Lung (tissue), 12 donors: ENCODE data around the gene TAAR2. TPM values are rescaled to one million over a fixed set of nuclear protein-coding genes. Genes with fewer than 3 reads are reported as not detected.

ENCODE experiments used
- ATAC-seq: fragments of 200-7000 bp; cut with Tn5 transposase; one replicate; pipeline ENCODE4 v1.9.1; 2020; ENCODE audit warnings: moderate number of reproducible peaks; ENCODE audit not compliant: insufficient read depth, low FRiP score
- DNase-seq, 3 donors: peaks; one replicate each; pipeline ENCODE4 v3.0.0-alpha.2; 2013 to 2017
- H3K27ac ChIP-seq, 2 donors: one replicate each; pipeline ENCODE4 v1.5.1; 2013; ENCODE audit warnings: mild to moderate bottlenecking in 2 of 2, moderate library complexity in 2 of 2, control low read depth in 1 of 2, inconsistent platforms in 1 of 2, low read depth in 1 of 2, low read length in 1 of 2
- H3K27me3 ChIP-seq, 3 donors: one replicate each; pipeline ENCODE4 v1.5.1; 2013; ENCODE audit warnings: low read length in 2 of 3; ENCODE audit not compliant: control insufficient read depth in 3 of 3, insufficient read depth in 3 of 3
- H3K36me3 ChIP-seq, 4 donors: one replicate each; pipeline ENCODE4 v1.5.1; 2013; ENCODE audit warnings: low read length in 4 of 4, mild to moderate bottlenecking in 1 of 4, moderate library complexity in 1 of 4; ENCODE audit not compliant: control insufficient read depth in 4 of 4, insufficient read depth in 4 of 4
- H3K4me1 ChIP-seq, 5 donors: one replicate each; pipeline ENCODE4 v1.5.1; 2013; ENCODE audit warnings: low read length in 5 of 5, mild to moderate bottlenecking in 2 of 5, moderate library complexity in 1 of 5; ENCODE audit not compliant: control insufficient read depth in 5 of 5, insufficient read depth in 5 of 5
- H3K4me3 ChIP-seq: one replicate; pipeline ENCODE4 v1.5.1; 2013; ENCODE audit warnings: mild to moderate bottlenecking, control low read depth, moderate library complexity
- H3K9ac ChIP-seq, 2 donors: one replicate each; pipeline ENCODE4 v1.5.1; 2013; ENCODE audit warnings: low read length in 2 of 2, control low read depth in 1 of 2; ENCODE audit not compliant: insufficient read depth in 1 of 2
- H3K9me3 ChIP-seq, 4 donors: one replicate each; pipeline ENCODE4 v1.5.1; 2013; ENCODE audit warnings: low read length in 3 of 4, mild to moderate bottlenecking in 1 of 4, moderate library complexity in 1 of 4; ENCODE audit not compliant: control insufficient read depth in 4 of 4, insufficient read depth in 3 of 4
- CTCF ChIP-seq: IDR thresholded peaks from 2 replicates; pipeline ENCODE4 v1.5.1; 2012; ENCODE audit warnings: mild to moderate bottlenecking; ENCODE audit errors: control extremely low read depth, extremely low read depth
- WGBS, 2 donors: extraction: QIAGEN DNeasy Blood & Tissue Kit; methylation state at CpG; one replicate each; pipeline ENCODE4 v1.1.7; 2013; 5-methylcytosine and 5-hydroxymethylcytosine counted together
- polyA plus RNA-seq, 2 donors: library from polyadenylated mRNA; stranded (reverse); fragments of 200-250 nt; gene quantifications; one replicate each; pipeline ENCODE4 v1.2.1, GENCODE V29; 2013
- total RNA-seq, 2 donors: library from RNA; depleted of rRNA in 1 of 2; stranded (reverse); fragments of >200 nt in 1 of 2; gene quantifications; one replicate each; pipeline ENCODE4 v1.2.1, GENCODE V29; 2014 to 2021
- donor health status: control.
- donor health status: control.
- donor health status: Bipolar disorder and iron deficiency.
- donor health status: healthy.
- donor health status: DM: yes; HTN: yes; CAD: no.

TAAR2 gene
- total and polyA plus RNA-seq, 4 donors, result not detected

DNA sequence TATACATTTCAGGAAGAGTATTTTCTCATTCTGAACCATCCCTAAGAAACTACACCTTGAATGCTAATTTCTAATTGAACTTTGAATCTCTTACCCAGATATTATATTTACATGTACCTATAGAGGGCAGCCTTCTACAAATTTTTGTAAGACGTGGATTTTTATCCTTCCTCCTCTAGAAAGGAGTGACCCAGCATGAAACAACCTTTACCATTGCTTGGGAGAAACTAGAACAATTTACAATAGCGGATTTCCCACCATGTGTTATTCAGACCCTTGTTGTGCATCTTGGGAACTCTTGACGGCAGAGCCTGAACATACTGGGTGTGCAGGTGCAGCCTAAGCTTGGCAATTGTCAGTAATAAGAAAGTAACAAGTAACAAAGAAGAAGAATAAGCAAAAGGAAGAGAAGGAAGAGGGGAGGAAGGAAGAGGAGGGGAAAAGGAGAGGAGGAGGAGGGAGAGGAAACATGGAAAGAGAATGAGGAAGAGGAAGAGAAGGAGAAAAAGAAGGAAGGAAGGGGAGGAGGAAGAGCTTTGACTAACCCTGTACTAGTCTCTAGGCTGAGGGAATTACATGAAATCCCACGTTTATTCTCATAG lies 45.7 kb upstream of the TAAR2 start:
- TF ChIP-seq CTCF, result peak; percentile 22
- H3K4me1 ChIP-seq, result no peaks in the 10 kb centered on the region
- DNase-seq (peak in 2 of 3 donors; percentile 45 to 59), ATAC-seq (peak; percentile 84)
- H3K4me3 ChIP-seq, result no peak overlapping the region
- no peak overlapping the region for H3K9ac ChIP-seq
- H3K27ac ChIP-seq, result no peak overlapping the region
- H3K9me3 ChIP-seq, result no peaks in the 10 kb centered on the region
- H3K27me3 ChIP-seq, result no peaks in the 10 kb centered on the region
- H3K36me3 ChIP-seq, result no peaks in the 10 kb centered on the region
- 3 to 6% methylated on average over 4 of the region's 4 CpGs for WGBS, 2 donors

GRCh38 chr6:132666118-132666517 lies 42.0 kb upstream of the TAAR2 start:
- Histone ChIP-seq H3K4me3 (no peak overlapping the region), H3K27ac (no peak overlapping the region), H3K36me3 (no peaks in the 10 kb centered on the region), H3K9ac (no peak overlapping the region), H3K27me3 (no peaks in the 10 kb centered on the region), H3K9me3 (no peaks in the 10 kb centered on the region), H3K4me1 (no peaks in the 10 kb centered on the region)
- DNase-seq (no peak), ATAC-seq (no peak)
- 89 to 92% methylated on average over 4 of the region's 4 CpGs for WGBS, 2 donors
- no peak for TF ChIP-seq CTCF

GRCh38 chr6:132664309-132665034 lies 40.4 kb upstream of the TAAR2 start:
- no peak overlapping the region for H3K9ac ChIP-seq
- H3K4me1 ChIP-seq, result no peaks in the 10 kb centered on the region
- no peak for TF ChIP-seq CTCF
- ATAC-seq (no peak), DNase-seq (no peak)
- no peaks in the 10 kb centered on the region for H3K36me3 ChIP-seq
- H3K27ac ChIP-seq, result no peak overlapping the region
- no peaks in the 10 kb centered on the region for H3K9me3 ChIP-seq
- 91 to 100% methylated on average over 1 of the region's 1 CpG for WGBS, 2 donors
- no peaks in the 10 kb centered on the region for H3K27me3 ChIP-seq
- H3K4me3 ChIP-seq, result no peak overlapping the region
